GM12892 (cell line): Measurements from ENCODE around the gene GRID1.

Experiments
- POLR2A ChIP-seq: IDR thresholded peaks from 2 replicates; pipeline ENCODE4 v1.6.1; 2011; ENCODE audit warnings: low read depth, low read length, control low read depth
- TAF1 ChIP-seq: IDR thresholded peaks from 2 replicates; pipeline ENCODE4 v1.6.1; 2011; ENCODE audit warnings: low read depth, mild to moderate bottlenecking, control low read depth, low read length, borderline replicate concordance

DNA sequence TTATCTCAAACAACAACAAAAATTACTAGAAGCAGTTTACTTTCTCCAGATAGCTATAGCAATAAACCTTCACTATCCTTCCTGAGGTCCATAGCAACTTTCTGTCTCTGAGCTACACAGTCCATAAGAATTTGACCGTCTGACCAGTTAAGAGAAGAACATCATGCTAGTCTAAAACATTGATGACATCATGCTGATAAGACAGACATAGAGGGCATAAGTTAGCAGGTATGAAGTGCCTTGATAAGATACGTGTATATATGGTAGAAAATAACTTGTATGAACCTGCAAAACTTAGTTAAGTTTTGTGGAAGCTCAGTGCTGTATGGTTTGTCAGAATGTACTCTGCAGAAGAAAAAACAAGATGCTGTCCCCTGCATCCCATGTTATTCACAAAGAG is 353.0 kb downstream of the GRID1 start:
- TF ChIP-seq POLR2A (no peak), TAF1 (no peak)
